ENCODE data around the gene UBE2I.
"Not testable (repeated sequence)": the region's sequence is repeated elsewhere in the genome, so short reads cannot be mapped to it uniquely, and the experiment has no call there.

UBE2I gene

DNA sequence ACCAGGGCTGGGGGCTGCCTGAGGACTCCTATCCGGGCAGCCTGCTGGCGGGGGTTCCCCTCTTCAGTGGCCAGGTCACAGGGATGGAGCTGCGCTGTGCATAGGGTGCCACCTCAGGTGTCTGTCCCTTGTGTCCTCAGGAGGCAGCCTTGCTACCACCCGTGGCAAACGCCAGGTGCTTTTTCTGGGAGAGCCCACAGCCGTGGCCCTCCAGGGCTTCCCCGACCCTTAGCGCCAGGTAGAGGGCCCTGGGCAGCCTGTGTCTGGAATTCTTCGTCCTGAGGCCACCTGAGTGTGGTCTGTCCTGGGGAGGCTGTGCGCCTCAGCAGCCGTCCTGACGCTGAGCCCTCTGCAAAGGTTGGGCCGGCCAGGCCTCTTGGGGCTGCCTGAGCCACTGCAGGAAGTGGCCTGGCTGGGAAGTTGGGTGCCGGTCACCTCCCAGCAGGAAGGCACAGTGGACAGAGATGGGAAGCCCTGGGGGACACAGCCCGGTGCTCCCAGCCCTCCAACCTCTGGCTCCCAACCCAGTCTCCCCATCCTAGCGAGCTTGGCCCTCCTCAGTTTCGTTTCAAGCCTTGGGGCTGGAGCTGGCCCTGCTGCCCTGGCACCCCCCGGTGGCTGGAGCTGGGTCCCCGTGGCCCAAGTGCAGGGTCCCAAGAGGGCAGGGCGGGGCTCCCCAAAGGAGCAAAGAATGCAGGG, 16.4 kb downstream of the UBE2I start:
- H3K4me3 ChIP-seq (replicated peaks; ENCODE audit: low read depth, low read length): no peak overlapping the region
- TF ChIP-seq, protein P1, sequence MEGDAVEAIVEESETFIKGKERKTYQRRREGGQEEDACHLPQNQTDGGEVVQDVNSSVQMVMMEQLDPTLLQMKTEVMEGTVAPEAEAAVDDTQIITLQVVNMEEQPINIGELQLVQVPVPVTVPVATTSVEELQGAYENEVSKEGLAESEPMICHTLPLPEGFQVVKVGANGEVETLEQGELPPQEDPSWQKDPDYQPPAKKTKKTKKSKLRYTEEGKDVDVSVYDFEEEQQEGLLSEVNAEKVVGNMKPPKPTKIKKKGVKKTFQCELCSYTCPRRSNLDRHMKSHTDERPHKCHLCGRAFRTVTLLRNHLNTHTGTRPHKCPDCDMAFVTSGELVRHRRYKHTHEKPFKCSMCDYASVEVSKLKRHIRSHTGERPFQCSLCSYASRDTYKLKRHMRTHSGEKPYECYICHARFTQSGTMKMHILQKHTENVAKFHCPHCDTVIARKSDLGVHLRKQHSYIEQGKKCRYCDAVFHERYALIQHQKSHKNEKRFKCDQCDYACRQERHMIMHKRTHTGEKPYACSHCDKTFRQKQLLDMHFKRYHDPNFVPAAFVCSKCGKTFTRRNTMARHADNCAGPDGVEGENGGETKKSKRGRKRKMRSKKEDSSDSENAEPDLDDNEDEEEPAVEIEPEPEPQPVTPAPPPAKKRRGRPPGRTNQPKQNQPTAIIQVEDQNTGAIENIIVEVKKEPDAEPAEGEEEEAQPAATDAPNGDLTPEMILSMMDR (IDR thresholded peaks at IDR 0.05; ENCODE audit: low read depth, low read length, missing control alignments): no peak
- no peak for DNase-seq (ENCODE audit: extremely low read depth, low read depth)

DNA sequence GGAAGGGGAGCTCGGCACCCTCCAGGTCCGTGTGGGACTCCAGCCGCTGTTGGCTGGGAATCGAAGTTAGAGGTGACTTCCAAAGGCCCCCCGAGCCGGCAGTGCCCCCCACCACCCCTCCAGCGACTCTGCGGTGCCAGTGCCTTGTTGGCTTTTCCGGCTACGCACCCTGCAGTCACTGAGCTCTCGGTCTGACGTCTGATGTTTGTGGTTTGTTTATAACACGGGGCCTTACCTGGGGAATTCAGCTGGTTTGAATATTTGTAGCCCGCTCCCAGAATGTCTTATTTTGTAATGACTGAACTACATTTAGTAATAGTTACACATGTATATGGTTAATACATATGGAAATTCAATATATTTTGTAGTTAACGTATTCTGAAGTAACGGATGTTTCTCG, 17.0 kb downstream of the UBE2I start:
- TF ChIP-seq, protein P1 (IDR thresholded peaks at IDR 0.05; ENCODE audit: low read depth, low read length, missing control alignments): no peak
- DNase-seq (ENCODE audit: extremely low read depth, low read depth): no peak
- no peak overlapping the region for H3K4me3 ChIP-seq (replicated peaks; ENCODE audit: low read depth, low read length)

DNA sequence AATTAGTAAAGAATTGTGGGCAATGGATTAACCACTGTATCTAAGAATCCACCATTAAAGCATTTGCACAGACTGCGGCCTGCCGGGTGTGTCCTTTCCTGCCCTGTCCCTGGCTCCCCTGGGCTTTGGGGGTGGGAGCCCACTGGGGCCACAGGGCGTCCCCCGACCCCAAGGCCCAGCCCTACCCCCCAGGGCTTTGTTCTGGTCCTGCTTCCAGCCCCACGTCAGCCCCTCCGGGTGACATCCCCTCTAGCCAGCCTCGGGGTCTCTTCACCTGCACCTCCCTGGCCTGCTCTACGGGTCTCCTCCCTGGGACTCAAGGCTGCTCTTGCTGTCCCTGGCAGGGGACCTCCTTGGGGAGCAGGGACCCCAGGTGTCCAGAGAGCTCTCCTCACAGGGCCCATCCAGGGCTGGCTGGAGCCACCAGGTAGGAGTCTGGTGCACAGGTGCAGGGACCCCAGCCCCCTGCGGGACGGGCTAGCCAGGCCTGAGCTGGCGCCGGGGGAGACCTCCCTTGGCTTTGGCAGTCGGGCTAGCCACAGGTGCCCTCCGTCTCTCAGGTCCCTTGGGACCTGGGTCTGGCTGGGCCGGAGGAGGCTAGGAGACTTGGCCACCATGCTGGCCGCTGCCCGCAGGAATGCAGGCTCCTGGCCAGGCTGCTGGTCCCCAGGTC, 17.6 kb downstream of the UBE2I start:
- H3K4me3 ChIP-seq (replicated peaks; ENCODE audit: low read depth, low read length): no peak overlapping the region
- TF ChIP-seq, protein P1 (IDR thresholded peaks at IDR 0.05; ENCODE audit: low read depth, low read length, missing control alignments): no peak
- no peak for DNase-seq (ENCODE audit: extremely low read depth, low read depth)

DNA sequence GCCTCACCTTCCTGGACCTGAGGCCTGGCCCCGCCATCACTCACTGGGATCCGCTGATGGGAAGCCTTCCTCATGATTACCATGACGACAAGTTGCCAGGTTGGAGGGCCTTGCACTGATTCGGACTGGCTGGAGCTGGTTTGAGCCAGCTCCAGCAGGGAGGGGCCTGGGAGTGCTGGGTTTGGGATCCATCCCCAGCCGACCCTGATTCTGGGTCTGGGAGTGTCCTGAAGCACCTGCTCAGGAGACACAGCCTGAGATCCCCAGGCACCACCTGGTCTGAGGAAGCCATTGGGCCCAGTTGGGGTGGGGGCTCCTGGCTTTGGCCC, 18.1 kb downstream of the UBE2I start:
- no peak overlapping the region for H3K4me3 ChIP-seq (replicated peaks; ENCODE audit: low read depth, low read length)
- DNase-seq (ENCODE audit: extremely low read depth, low read depth): no peak
- TF ChIP-seq, protein P1 (IDR thresholded peaks at IDR 0.05; ENCODE audit: low read depth, low read length, missing control alignments): no peak

DNA sequence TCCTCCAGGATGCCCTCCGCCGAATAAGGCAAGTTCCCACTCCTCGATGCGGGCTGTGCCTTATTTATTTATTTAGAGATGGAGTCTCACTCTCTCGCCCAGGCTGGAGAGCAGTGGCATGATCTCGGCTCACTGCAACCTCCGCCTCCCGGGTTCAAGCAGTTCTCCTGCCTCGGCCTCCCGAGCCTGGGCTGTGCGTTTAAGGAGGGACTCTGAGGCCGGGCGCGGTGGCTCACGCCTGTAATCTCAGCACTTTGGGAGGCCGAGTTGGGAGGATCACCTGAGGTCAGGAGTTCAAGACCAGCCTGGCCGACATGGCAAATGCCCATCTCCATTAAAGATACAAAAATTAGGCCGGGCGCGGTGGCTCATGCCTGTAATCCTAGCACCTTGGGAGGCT, 18.7 kb downstream of the UBE2I start:
- DNase-seq (ENCODE audit: extremely low read depth, low read depth); H3K4me3 ChIP-seq (replicated peaks; ENCODE audit: low read depth, low read length): not testable (repeated sequence)

DNA sequence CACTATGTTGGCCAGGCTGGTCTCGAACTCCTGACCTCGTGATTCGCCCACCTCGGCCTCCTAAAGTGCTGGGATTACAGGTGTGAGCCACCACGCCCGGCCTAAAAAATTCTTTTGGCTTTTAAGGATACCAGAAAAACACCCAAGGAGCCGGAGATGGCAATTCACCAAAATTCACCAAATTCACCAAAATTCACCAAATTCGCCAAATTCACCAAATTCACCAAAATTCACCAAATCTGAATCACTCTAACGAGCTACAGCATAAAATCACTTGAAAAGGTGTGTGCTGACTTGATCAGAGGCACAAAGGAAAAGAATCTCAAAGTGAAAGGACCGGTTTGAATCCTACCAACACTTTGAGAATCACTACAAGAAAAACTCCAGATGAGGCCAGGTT, 19.5 kb downstream of the UBE2I start:
- not testable (repeated sequence) for H3K4me3 ChIP-seq (replicated peaks; ENCODE audit: low read depth, low read length); DNase-seq (ENCODE audit: extremely low read depth, low read depth)

DNA sequence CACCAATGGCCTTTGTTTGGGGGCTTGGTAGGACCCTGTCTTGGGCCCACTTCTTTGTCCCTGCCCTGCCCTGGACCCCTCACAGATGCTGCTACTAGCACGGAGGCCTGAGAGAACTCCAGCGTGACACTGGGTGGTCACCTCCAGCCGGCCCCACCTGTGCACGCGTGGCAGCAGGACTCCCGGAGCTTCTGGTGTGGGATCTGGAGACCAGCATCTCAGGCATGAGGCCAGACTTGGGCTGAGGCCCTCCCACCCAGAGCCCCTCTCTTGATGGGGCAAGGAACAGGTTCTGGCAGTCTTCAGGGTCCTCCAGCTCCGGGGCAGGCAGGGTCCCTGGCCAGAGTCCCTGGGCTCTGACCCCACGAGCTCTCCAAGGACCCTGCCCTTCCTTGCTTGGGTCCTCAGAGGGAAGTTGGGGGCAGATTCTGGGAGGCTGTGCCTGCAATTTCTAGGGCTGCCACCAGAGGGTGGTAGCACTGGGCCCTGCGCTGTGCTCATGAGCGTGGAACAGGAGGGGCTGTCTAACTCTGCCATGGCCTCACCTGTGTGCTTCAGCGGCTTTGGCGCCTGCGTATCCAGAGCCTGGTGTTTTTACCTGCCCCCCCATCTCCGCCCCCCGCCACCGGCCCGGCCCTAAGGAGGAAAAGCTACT, 21.0 kb downstream of the UBE2I start:
- TF ChIP-seq, protein P1 (IDR thresholded peaks at IDR 0.05; ENCODE audit: low read depth, low read length, missing control alignments): peak; percentile 75
- H3K4me3 ChIP-seq (replicated peaks; ENCODE audit: low read depth, low read length): no peak overlapping the region
- DNase-seq (ENCODE audit: extremely low read depth, low read depth): no peak
